Stimulated activated CD8-positive, alpha-beta memory T cell treated with anti-CD3 and anti-CD28 coated beads, Interleukin-15, amount 100 ng/mL, for 1 hour (primary cell): ENCODE results near the gene RFX7.

Experiments used
- DNase-seq: peaks from one replicate; pipeline ENCODE4 v3.0.0-alpha.2; 2020; ENCODE audit warnings: low read depth

Gene RFX7

DNA sequence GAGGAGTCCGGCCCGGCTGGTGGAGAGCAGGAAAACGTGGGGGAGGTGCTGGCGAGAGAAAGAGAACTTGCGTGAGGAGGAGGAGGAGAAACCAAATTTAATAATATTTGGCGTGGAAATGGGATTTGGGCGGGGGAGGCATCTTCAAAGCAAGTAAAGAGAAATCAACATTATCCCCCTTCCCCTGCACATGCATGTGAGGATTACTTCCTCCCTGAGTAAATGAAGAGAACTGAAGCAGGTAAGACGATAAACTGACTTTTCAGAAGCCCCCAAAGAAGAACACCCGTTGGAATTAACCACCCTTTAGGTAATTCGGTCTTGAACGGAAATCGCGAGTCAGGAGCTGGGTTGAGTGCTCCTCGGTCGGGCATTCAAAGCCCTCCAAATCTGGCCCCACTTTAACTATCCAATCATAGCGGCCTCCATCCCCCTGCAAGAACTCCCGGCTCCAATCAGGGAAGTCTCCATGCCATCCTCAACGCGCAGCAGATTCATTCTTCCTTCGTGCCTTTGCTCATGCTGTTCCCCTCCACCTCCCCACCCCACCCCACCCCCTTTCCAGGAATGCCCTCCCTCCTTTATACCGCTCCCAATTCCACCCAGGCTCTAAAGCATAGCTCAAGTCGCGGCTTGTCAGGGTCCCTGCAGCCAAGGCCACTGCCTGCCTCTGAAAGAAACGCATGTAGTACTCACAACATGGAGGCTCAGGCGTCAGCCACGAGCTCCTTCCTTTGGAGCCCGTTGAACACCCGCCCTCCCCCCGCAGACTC, 545 bp upstream of the RFX7 start:
- DNase-seq, result no peak

DNA sequence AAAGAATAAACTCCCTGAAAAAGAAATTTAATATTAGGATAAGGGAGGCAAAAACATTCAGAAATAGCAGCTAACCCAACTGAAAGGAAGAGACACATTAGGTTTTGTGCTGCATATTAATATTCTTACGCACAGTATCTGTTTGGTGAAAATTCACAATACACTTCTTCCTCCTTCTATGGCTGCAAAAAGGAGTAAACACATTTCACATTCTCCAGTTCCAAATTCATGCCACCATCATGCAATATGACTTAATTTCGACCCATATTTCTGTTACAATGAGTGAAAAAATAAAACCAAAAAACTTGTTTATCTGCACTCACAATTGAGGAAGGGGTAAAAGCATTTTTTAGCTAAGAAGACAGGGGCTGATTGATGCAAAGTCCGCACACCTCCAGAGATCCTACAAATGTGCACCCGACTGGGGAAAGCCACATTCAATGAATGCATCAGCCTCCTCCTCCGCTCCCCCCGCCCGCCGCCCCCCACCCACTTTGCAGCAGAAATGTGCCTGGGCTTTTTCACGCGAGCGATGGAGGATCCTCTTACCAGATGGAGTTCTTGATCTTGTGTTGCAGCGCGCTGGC, 1.0 kb downstream of the RFX7 start:
- DNase-seq, result no peak

DNA sequence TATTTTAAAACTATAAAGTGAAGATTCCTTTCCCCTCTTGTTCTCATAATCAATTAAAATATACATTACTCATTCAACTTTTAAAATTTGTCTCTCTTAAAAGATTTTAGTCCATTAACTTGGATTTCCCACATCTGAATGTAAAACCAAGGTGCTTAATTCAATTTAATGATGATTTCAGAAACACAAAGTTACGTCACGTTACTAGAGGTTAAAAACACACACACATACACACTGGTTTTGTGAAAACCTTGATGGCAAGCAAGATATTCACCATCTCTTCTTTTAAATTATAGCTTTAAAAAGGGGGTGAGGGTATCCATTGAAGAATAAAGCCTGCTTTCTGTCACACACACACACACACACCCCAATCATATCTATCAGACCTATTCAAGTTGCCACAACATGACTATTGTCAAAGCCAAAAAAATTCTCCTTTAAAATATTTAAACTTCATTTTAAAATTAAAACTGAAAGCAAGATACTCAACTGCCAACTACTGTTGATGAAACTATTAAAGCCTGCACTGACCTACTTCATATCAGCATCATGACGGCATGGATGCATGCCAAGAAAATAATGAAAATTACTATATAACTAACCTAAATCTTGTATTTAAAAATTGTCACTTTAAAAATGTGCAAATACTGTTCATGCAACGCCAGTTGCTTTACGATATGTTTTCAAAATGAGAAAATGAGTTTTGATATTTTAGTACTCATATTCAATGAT, 2.1 kb downstream of the RFX7 start:
- DNase-seq, result no peak

DNA sequence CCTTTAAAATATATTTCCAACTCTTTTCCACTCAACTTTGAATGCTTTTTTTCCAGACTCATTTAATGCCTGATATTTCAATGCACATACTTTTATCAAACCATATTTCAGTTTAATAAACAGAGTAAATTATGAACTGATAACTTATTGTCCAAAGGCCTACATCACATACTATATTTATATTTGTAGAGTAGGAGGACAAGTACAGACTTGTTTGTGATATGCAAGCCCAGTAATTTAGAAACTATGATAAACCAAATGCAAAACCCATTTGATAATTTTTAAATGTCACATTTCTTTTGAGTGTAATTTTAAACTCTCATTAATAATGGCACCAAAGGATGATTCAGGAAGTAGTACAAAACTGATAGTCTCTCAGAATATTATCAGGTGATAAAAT, 3.3 kb downstream of the RFX7 start:
- no peak for DNase-seq

DNA sequence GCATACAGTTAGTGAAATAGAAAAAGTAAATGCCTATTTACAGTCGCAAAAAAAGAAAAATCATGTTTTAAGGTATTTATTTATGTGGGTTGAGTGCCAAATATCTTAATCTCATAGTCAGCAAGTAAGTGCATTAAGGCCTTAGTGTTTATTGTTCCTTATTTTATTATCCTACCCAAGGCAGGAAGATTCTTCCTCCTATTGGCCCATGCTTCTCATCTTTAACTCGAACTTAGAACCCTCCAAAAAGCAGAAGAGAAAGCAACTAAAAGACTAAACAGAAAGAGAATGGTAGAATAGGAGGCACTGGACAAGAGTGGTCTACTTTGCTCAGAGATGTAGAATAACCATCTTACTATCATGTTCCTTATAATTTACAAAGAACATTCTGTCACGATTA, 7.5 kb downstream of the RFX7 start:
- DNase-seq, result no peak

DNA sequence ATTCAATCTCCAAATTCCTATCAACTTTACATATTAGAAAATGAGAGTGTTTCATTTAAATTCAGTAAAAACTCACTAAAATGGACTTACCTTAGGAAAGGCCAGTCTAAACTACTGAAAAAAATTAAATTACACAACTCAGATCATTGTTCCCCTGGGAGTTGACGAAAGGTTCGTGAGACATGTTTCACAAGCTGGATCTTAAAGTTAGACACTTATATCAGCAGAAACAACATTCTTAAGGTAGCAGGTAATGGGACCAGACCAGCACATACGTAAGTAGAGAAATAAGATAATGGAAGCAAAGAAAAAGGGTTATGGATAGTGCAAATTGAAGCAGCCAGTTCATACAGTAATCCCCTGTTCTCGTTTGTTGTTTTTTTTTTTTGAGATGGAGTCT, 8.9 kb downstream of the RFX7 start:
- no peak for DNase-seq

DNA sequence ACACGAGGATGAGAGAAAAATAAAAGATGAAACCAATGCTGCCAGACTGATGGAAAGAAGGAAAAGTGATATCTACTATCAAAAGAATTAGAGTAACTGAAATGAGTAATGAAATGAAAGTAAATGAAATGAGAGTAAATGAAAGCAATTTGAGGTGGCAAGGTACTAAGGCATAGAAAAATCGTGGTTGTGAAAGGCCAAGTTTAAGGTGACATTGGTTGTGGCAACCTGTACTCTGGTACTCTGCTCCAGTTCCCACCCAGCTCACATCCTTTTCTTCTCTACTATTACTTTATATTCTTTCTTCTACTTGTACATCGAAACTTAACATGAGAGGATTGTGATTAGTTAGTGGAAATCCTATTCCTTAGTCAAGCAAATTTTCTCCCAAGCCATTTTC, 10.1 kb downstream of the RFX7 start:
- DNase-seq, result no peak

DNA sequence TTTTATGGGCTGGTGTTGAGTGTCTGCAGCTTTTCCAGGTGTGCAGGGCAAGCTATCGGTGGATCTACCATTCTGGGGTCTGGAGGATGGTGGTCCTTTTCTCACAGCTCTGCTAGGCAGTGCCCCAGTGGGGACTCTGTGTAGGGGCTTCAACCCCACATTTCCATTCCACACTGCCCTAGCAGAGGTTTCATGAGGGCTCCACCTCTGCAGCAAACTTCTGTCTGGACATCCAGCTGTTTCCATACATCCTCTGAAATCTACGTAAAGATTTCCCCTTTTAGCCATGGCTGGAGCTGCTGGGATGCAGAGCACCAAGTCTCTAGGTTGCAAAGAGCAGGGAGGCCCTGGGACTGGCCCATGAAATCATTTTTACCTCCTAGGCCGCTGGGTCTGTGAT, 11.6 kb downstream of the RFX7 start:
- no peak for DNase-seq

DNA sequence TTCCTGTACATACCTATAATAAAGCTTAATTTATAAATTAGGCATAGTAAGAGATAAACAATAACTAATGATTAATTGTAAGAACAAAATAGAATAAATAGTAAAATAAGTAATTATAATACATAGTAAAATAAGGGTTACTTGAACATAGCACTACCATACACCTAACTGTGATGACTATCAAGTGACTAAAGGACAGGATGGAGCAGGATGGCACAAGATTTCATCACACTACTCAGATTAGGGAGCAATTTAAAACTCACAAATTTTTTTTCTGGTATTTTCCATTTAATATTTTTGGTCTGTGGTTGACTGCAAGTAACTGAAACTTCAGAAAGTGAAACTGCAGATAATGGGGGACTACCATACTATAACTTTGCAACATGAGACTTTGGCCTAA, 14.8 kb downstream of the RFX7 start:
- DNase-seq, result no peak

DNA sequence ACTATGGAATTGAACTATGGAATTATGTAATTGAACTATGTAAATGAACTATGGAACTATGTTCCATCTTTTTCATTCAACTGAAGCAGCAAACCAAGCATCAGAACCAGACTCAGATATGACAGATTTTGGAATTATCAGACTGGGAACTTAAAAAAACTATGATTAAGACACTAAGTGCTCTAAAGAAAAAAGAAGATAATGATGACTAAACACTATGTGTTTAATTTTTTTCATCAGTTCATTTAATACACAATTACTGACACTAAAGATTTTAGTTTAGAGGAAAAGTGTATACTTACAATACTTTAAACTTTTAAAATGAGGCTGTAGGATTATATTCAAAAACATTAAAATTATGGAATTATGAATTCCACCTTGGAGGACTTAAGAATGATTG, 15.3 kb downstream of the RFX7 start:
- DNase-seq, result no peak

DNA sequence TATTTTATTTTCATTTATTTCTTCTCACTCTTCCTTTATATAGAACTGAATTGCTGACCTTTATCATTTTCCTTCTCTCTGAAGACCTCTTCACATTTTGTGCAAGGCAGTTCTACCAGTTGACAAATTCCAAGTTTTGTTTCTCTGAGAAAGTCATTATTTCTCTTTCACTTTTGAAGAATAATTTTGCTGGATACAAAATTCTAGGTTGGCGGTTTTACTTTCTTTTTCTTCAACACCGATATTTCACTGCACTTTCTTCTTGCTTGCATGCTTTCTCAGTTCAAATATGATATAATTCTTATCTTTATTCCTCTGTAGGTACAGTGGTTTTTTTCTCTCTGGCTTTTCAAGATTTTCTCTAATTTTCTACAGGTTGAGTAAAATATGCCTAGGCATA, 15.9 kb downstream of the RFX7 start:
- no peak for DNase-seq

DNA sequence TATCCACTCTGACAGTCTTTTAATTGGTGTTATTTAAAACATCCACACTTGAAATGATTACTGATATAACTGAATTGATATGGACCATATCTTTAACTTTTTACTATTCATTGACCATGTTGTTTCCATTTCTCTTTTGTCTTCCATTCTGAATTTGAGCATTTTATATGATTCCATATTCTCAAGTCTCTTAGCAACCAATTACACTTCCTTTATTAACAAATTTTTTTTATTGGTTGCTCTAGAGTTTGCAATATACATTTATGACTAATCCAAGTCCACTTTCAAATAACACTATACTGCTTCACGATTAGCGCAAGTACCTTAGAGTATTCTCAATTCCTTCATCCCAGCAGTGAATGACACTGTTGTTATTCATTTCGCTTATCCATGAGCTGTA, 16.4 kb downstream of the RFX7 start:
- no peak for DNase-seq

DNA sequence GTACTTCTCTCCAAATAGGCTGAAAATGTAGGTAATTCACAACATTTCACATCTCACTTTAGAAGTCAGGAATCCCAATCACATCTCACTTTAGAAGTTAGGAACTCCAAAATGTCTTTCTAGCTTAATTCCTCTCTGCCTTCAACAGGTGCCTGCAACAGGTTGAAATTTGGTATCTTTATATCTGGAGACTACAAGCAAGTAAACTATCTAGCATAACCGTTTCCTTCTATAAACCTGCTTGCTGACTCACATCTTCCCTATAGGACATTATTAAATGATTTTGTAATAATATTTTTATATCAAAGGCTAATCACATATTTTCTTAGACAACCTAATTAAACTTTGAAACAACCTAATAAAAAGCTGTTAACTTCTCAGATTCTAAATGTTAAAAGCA, 18.2 kb downstream of the RFX7 start:
- no peak for DNase-seq

DNA sequence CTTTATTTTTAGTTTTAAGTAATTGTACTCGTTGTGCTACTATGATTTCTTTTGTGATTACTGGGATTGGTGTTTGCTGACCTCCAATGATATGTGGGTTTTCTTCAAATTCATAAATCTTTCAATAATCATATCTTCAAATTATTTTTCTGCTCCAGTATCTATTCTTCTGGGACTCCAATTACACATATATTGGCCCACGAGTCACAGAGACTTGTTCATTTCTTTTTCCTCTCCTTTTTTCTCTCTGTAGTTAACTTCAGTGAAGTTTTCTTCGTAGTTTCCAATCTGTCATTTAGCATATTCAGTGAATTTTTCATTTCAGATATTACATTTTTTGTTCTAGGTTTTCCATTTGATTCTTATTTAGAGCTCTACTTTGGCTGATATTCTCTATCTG, 21.4 kb downstream of the RFX7 start:
- no peak for DNase-seq

DNA sequence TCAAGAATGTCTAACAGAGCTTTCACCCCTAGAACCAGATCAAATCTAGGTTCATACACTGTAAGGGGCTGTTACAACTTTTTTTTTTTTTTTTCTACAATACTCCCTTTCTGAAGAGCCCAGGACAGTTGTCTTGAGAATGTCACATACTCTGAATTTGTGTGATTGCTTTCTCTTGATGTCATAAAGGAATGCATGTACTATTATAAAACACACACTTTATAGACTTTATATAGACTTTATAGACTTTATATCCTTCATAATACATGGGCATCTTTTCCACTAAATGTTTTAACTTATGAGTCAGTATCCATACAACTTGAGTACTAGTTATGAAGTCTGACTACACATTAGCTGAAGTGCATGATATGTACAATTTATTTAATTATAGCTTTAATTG, 26.3 kb downstream of the RFX7 start:
- DNase-seq, result no peak

DNA sequence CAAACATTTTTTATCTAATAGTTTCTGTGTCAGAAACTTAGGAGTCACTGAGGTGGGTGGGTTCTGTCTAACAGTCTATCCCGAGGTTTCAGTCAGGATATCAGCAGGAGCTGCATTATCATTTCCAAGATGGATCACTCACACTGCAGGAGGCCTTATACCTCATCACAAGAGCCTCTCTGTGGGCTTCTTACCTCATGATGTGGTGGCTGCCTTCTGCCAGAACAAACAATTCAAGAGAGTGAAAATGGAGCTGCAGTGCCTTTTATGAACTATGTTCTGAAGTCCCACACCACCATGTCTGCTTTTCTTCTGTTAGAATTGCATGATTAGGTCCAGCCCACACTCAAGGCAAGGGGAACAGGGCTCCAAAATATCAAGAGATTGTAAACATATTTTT, 27.9 kb downstream of the RFX7 start:
- DNase-seq, result no peak

DNA sequence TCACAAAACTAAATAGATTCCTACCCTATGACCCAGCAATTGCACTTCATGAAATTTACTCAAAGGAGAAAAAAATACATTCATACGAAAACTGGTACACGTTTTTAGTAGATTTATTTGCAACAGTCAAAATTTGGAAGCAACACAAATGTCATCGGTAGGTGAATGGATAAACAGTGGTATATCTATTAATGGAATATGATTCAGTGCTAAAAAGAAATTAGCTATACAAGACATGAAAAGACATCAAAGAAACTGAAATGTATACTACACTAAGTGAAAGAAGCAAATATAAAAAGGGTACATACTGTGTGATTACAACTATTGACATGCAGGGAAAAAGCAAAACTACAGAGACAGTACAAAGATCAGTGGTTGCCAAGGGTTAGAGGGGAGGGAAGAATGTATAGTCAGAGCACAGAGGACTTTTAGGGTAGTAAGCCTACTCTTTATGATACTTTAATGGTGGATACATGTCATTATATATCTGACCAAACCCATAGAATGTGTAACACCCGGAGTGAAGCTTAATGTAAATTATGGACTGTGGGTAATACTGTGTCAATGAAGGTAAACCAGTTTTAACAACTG, 31.6 kb downstream of the RFX7 start:
- DNase-seq, result no peak

DNA sequence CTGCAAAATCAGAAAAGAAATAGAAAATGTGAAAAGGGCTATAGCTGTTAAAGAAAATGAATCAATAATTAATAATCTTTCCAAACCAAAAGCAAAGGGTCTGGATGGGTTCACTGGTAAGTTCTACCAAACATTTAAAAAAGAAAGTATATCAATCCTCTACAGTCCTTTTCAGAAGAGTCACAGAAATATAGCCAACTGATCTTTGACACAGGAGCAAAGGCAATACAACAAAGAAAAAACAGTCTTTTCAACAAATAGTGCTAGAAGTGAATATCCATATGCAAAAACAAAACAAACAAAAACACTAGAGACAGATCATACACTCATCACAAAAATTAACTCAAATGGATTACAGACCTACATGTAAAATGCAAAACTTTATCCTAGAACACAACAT, 32.6 kb downstream of the RFX7 start:
- DNase-seq, result no peak

DNA sequence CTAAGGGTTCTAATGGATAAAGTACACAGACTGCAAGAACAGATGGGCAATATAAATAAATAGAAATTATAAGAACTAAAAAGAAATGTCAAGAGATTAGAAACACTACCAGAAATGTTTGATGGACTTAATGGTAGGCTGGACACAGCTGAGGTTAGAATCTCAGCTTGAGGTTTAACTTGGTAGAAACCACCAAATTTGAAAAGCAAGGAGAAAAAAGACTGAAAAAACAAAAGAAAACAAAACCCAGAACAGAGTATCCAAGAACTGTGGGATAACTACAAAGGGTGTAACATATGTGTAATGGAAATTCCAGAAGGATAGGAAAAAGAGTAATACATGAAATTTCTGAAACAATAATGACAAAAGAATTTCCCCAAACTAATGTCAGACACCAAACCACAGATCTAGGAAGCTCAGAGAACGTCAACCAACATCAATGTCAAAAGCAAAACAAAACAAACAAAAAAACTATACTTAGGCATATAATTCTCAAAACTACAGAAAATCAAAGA, 35.0 kb downstream of the RFX7 start:
- DNase-seq, result no peak

DNA sequence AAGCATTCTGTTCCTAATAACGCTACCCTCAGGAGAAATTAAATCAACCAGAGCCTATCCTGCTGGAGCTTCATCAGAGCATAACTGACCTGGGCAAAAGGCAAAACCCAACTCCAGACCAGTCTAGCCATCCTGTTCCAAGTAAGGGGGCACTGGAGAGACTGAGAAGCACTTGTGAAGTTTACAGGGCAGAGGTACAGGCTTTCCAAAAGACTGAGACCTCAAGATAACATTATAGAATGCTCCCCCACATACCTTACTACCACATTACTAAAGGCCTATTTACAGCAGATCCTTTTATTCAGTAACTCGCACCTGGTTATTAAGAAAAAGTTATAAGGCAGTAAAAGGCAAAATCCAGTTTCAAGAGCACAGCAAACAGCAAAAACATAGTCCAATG, 35.5 kb downstream of the RFX7 start:
- DNase-seq, result no peak

DNA sequence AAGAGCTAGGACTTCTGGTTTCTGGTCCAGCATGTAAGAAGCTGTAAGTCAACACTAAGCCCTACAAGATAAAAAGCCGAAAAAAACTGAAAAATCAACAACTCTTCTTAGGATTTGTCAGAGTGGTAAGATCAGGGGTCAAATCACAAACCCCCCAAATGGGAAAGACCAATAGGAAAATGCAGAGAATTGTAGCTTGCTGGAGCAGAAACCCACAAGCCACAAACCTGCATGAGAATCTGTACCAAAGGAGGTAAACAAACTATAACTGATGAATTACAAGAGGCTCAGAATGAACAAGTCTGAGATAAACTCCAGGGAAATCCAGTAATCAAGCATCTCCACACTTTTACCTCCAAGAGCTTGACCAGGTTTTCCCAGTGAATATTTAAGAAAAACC, 36.0 kb downstream of the RFX7 start:
- DNase-seq, result no peak

DNA sequence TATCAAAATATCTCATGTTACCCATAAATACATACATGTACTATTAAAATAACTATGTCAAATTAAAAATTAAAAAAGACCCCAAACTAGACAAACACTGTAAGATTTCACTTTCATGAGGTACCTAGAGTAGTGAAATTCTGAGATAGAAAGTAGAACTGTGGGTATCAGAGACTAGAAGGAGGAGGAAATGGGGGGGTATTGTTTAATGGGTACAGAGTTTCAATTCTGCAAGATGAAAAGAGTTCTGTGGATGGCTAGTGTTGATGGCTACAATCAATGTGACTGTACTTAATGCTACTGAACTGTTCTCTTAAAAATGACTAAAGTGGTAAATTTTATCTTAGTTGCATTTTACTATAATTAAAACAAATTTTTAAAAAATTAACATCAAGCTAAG, 36.6 kb downstream of the RFX7 start:
- no peak for DNase-seq
